ENCODE data around the gene MDM2.

DNA sequence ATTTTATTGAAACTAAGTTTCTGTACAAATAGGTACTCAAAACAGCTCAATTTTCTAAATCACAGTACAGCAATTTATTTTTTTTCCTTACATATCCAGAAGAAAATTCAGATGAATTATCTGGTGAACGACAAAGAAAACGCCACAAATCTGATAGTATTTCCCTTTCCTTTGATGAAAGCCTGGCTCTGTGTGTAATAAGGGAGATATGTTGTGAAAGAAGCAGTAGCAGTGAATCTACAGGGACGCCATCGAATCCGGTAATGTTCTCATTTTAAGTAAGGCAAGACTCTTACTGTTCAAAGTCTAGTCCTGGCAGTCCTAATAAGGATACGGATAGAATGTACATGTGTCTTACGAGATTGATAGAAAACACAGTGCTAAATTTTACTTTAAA, 20.7 kb downstream of the MDM2 start:
- TF ChIP-seq, protein P1, sequence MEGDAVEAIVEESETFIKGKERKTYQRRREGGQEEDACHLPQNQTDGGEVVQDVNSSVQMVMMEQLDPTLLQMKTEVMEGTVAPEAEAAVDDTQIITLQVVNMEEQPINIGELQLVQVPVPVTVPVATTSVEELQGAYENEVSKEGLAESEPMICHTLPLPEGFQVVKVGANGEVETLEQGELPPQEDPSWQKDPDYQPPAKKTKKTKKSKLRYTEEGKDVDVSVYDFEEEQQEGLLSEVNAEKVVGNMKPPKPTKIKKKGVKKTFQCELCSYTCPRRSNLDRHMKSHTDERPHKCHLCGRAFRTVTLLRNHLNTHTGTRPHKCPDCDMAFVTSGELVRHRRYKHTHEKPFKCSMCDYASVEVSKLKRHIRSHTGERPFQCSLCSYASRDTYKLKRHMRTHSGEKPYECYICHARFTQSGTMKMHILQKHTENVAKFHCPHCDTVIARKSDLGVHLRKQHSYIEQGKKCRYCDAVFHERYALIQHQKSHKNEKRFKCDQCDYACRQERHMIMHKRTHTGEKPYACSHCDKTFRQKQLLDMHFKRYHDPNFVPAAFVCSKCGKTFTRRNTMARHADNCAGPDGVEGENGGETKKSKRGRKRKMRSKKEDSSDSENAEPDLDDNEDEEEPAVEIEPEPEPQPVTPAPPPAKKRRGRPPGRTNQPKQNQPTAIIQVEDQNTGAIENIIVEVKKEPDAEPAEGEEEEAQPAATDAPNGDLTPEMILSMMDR (IDR thresholded peaks at IDR 0.05) = no peak
- TF ChIP-seq POLR2A (IDR thresholded peaks at IDR 0.05) = no peak

Measured in uterus (tissue), 2 donors.